Measurements from ENCODE around the gene PARD3. TPM values are rescaled to one million over a fixed set of nuclear protein-coding genes. Genes with fewer than 3 reads are reported as not detected.

Gene PARD3
- polyA plus RNA-seq, 2 of the 4 experiments (the other 2 are of a cell fraction), result 110 to 200 TPM

- H3K27ac ChIP-seq, result peak overlapping the region in 1 of 2 experiments; percentile 36; a peak in 1 of 6 replicates
- ChIA-PET POLR2A (no interaction called here), CTCF (interaction anchor here (1.2 kb wide), 1 partner anchor 8 kb away, joined by 3 read pairs; no protein-coding TSS in a partner anchor)
- peaks cover 29% of the 10 kb centered on the region for H3K4me1 ChIP-seq
- no peak for TF ChIP-seq HOXB5 (CRISPR knock-in tag; IDR thresholded peaks at IDR 0.05)
- TF ChIP-seq ZNF302 (CRISPR knock-in tag; IDR thresholded peaks at IDR 0.05), result no peak
- TF ChIP-seq HEYL (CRISPR knock-in tag; IDR thresholded peaks at IDR 0.05), result no peak
- DNase-seq (ENCODE audit: low read depth in 1 of 2, low spot score in 1 of 2) (no peak), FAIRE-seq (no peak), ATAC-seq (no peak)
- no peaks in the 10 kb centered on the region for H3K9me3 ChIP-seq
- 87% methylated on average over 4 of the region's 4 CpGs for WGBS (ENCODE audit: missing lambda C conversion rate)
- no peak overlapping the region for H3K4me3 ChIP-seq
- H3K4me2 ChIP-seq, result no peak overlapping the region
These were observed 266.6 kb downstream of the PARD3 start for GRCh38 chr10:34548466-34548865.

- Histone ChIP-seq H3K4me3 (no peak overlapping the region), H3K4me1 (peaks cover 28% of the 10 kb centered on the region), H3K4me2 (no peak overlapping the region), H3K27ac (no peak overlapping the region), H3K9me3 (no peaks in the 10 kb centered on the region)
- no peak for DNase-seq (ENCODE audit: low read depth in 1 of 2, low spot score in 1 of 2)
- TF ChIP-seq USF2 (IDR thresholded peaks at IDR 0.05) (no peak), HOXA7 (CRISPR knock-in tag; IDR thresholded peaks at IDR 0.05) (no peak), PBX3 (IDR thresholded peaks at IDR 0.05) (no peak), RARB (CRISPR knock-in tag; IDR thresholded peaks at IDR 0.05) (no peak), ZSCAN20 (CRISPR knock-in tag; IDR thresholded peaks at IDR 0.05) (no peak), BCL3 (IDR thresholded peaks at IDR 0.05) (no peak), SMC3 (IDR thresholded peaks at IDR 0.05) (no peak), MYC (IDR thresholded peaks at IDR 0.05; ENCODE audit: borderline replicate concordance, low read length) (no peak), ZFP36 (IDR thresholded peaks at IDR 0.05; ENCODE audit: borderline replicate concordance, partially characterized antibody) (no peak), RNF2 (IDR thresholded peaks at IDR 0.05; ENCODE audit: borderline replicate concordance, low read depth) (no peak), ELK1 (IDR thresholded peaks at IDR 0.05; ENCODE audit: low read depth, low read length) (no peak), PHF8 (IDR thresholded peaks at IDR 0.05; ENCODE audit: borderline replicate concordance, low read depth) (no peak), HOXB5 (CRISPR knock-in tag; IDR thresholded peaks at IDR 0.05) (no peak), HMGXB4 (CRISPR knock-in tag; IDR thresholded peaks at IDR 0.05; ENCODE audit: borderline replicate concordance) (no peak), NR3C1 (IDR thresholded peaks at IDR 0.05) (no peak), HEYL (CRISPR knock-in tag; IDR thresholded peaks at IDR 0.05) (no peak), TP53 (CRISPR knock-in tag; IDR thresholded peaks at IDR 0.05) (no peak), E2F6 (IDR thresholded peaks at IDR 0.05; ENCODE audit: borderline replicate concordance, low read depth) (no peak), ZC3H11A (IDR thresholded peaks at IDR 0.05) (no peak), SREBF2 (IDR thresholded peaks at IDR 0.05) (no peak)
- CTCF ChIA-PET, result no interaction called here
- POLR2A ChIA-PET, result no interaction called here
- WGBS (ENCODE audit: missing lambda C conversion rate), result 89% methylated on average over 2 of the region's 2 CpGs
- no peak for FAIRE-seq
- ATAC-seq, result no peak
These were observed 267.4 kb downstream of the PARD3 start for GRCh38 chr10:34547695-34548094.

Data from A549 (cell line).